ENCODE results near the gene MCM3AP. TPM values are rescaled to one million over a fixed set of nuclear protein-coding genes. Genes with fewer than 3 reads are reported as not detected.
"Not testable (repeated sequence)": the region's sequence is repeated elsewhere in the genome, so short reads cannot be mapped to it uniquely, and the experiment has no call there.

MCM3AP gene
- total RNA-seq, 1 experiment from 2014 or later, result 76.2 TPM

GRCh38 chr21:46226920-46227599, 58.4 kb downstream of the MCM3AP start:
- in situ Hi-C loops (cut with HindIII; ENCODE audit: low pct_unique_long_range_greater_than_20kb, low sequenced_read_pairs), result no loop called here
- no peak for DNase-seq (ENCODE audit: low read depth)

- DNase-seq (ENCODE audit: low read depth), result no peak
- in situ Hi-C loops (cut with HindIII; ENCODE audit: low pct_unique_long_range_greater_than_20kb, low sequenced_read_pairs), result no loop called here
These were observed 59.3 kb downstream of the MCM3AP start for GRCh38 chr21:46226146-46226545.

GRCh38 chr21:46223661-46224060, 61.8 kb downstream of the MCM3AP start:
- DNase-seq (ENCODE audit: low read depth); in situ Hi-C loops (cut with HindIII; ENCODE audit: low pct_unique_long_range_greater_than_20kb, low sequenced_read_pairs): not testable (repeated sequence)

- no peak for DNase-seq (ENCODE audit: low read depth)
- in situ Hi-C loops (cut with HindIII; ENCODE audit: low pct_unique_long_range_greater_than_20kb, low sequenced_read_pairs), result no loop called here
These were observed 62.2 kb downstream of the MCM3AP start for GRCh38 chr21:46223217-46223616.

GRCh38 chr21:46222436-46223116, 62.8 kb downstream of the MCM3AP start:
- in situ Hi-C loops (cut with HindIII; ENCODE audit: low pct_unique_long_range_greater_than_20kb, low sequenced_read_pairs), result no loop called here
- DNase-seq (ENCODE audit: low read depth), result no peak

- in situ Hi-C loops (cut with HindIII; ENCODE audit: low pct_unique_long_range_greater_than_20kb, low sequenced_read_pairs), result no loop called here
- DNase-seq (ENCODE audit: low read depth), result no peak
These were observed 63.6 kb downstream of the MCM3AP start for GRCh38 chr21:46221664-46222435.

GRCh38 chr21:46220847-46221246, 64.6 kb downstream of the MCM3AP start:
- DNase-seq (ENCODE audit: low read depth), result no peak
- in situ Hi-C loops (cut with HindIII; ENCODE audit: low pct_unique_long_range_greater_than_20kb, low sequenced_read_pairs), result no loop called here

- in situ Hi-C loops (cut with HindIII; ENCODE audit: low pct_unique_long_range_greater_than_20kb, low sequenced_read_pairs), result no loop called here
- no peak for DNase-seq (ENCODE audit: low read depth)
These were observed 65.1 kb downstream of the MCM3AP start for GRCh38 chr21:46220275-46220810.

GRCh38 chr21:46219591-46220239, 65.7 kb downstream of the MCM3AP start:
- in situ Hi-C loops (cut with HindIII; ENCODE audit: low pct_unique_long_range_greater_than_20kb, low sequenced_read_pairs), result no loop called here
- no peak for DNase-seq (ENCODE audit: low read depth)

- in situ Hi-C loops (cut with HindIII; ENCODE audit: low pct_unique_long_range_greater_than_20kb, low sequenced_read_pairs), result no loop called here
- no peak for DNase-seq (ENCODE audit: low read depth)
These were observed 66.4 kb downstream of the MCM3AP start for GRCh38 chr21:46218906-46219590.

- in situ Hi-C loops (cut with HindIII; ENCODE audit: low pct_unique_long_range_greater_than_20kb, low sequenced_read_pairs), result no loop called here
These were observed 67.8 kb downstream of the MCM3AP start for GRCh38 chr21:46217511-46218196.

GRCh38 chr21:46216132-46216747, 69.2 kb downstream of the MCM3AP start:
- DNase-seq (ENCODE audit: low read depth), result no peak
- in situ Hi-C loops (cut with HindIII; ENCODE audit: low pct_unique_long_range_greater_than_20kb, low sequenced_read_pairs), result no loop called here

More at GRCh38 chr21:46217511-46218196, 67.8 kb downstream of the MCM3AP start:
- DNase-seq (ENCODE audit: low read depth), result no peak

GRCh38 chr21:46215436-46216131, 69.8 kb downstream of the MCM3AP start:
- in situ Hi-C loops (cut with HindIII; ENCODE audit: low pct_unique_long_range_greater_than_20kb, low sequenced_read_pairs), result no loop called here
- DNase-seq (ENCODE audit: low read depth), result no peak

- no peak for DNase-seq (ENCODE audit: low read depth)
- in situ Hi-C loops (cut with HindIII; ENCODE audit: low pct_unique_long_range_greater_than_20kb, low sequenced_read_pairs), result no loop called here
These were observed 70.7 kb downstream of the MCM3AP start for GRCh38 chr21:46214478-46215340.

- no peak for DNase-seq (ENCODE audit: low read depth)
- in situ Hi-C loops (cut with HindIII; ENCODE audit: low pct_unique_long_range_greater_than_20kb, low sequenced_read_pairs), result no loop called here
These were observed 71.7 kb downstream of the MCM3AP start for GRCh38 chr21:46213620-46214286.
